ENCODE data around the gene CTSL.

Gene CTSL

GRCh38 chr9:87776481-87777379, 50.8 kb downstream of the CTSL start:
- Histone ChIP-seq H3K36me3 (ENCODE audit: control insufficient read depth, insufficient read depth, low read length) (no peaks in the 10 kb centered on the region), H3K27me3 (ENCODE audit: control insufficient read depth, insufficient read depth, low read length) (peaks cover 5% of the 10 kb centered on the region), H3K4me3 (ENCODE audit: low read depth, low read length) (no peak overlapping the region), H3K4me1 (ENCODE audit: control insufficient read depth, insufficient read depth, low read length) (no peaks in the 10 kb centered on the region), H3K9ac (ENCODE audit: low read depth, low read length) (no peak overlapping the region), H3K9me3 (ENCODE audit: control insufficient read depth, insufficient read depth, low read length) (no peaks in the 10 kb centered on the region)

- Histone ChIP-seq H3K9ac (ENCODE audit: low read depth, low read length) (no peak overlapping the region), H3K36me3 (ENCODE audit: control insufficient read depth, insufficient read depth, low read length) (no peaks in the 10 kb centered on the region), H3K4me1 (ENCODE audit: control insufficient read depth, insufficient read depth, low read length) (no peaks in the 10 kb centered on the region), H3K9me3 (ENCODE audit: control insufficient read depth, insufficient read depth, low read length) (no peaks in the 10 kb centered on the region), H3K4me3 (ENCODE audit: low read depth, low read length) (no peak overlapping the region), H3K27me3 (ENCODE audit: control insufficient read depth, insufficient read depth, low read length) (no peaks in the 10 kb centered on the region)
Measured at GRCh38 chr9:87778996-87779395, 53.1 kb downstream of the CTSL start.
